ENCODE results near the gene NDUFAF5.

GRCh38 chr20:13814672-13815071 is 29.8 kb downstream of the NDUFAF5 start:
- no peak for TF ChIP-seq CTCF (IDR thresholded peaks at IDR 0.05; ENCODE audit: insufficient read depth, low read length, poor library complexity, severe bottlenecking)
- no peak for TF ChIP-seq EZH2phosphoT487 (conservative IDR thresholded peaks at IDR 0.05; ENCODE audit: low read length)

Measured in SU-DHL-6 (cell line).